ENCODE results near the gene ASPN. TPM values are rescaled to one million over a fixed set of nuclear protein-coding genes. Genes with fewer than 3 reads are reported as not detected.

ASPN gene
- total and polyA plus RNA-seq, 10 of the 15 experiments (the other 5 are each of a cell fraction or from before 2014, with no cell fraction given): 0.03 to 0.47 (median 0.42) TPM; not detected in 7

DNA sequence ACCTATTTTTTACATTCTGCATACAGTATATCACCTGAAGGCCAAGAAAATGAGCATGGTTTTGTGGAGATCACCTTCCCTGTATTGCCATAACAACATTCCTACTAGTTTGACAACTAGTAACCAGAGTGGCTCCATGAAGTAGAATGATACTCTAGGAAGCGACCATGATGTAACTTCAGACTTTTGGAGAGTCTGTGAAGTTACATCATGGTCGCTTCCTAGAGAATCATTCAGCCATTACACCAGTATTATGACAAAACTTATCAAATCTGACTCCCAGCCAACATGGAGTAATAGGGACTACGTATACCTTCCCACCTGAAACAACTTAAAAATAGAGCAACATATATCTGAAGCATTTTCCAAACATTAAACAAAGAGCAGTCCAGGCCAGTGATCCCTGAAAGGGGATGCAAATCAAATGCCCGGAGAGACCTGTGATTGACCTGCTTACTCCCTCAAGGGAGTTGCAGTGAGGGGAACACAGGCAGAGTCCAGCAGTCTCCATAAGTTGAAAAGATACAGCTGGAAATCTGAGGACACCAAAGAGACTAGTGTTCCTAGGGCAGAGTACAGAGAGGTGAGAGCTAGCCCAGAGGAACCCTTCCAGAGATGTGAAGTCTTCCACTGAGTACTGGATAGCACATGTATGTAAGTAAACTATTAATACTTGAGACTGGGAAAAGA, 45.7 kb upstream of the ASPN start (continued):
- TF ChIP-seq RUNX3 (IDR thresholded peaks at IDR 0.05; ENCODE audit: low read length): no peak
- no peak for TF ChIP-seq POU2F2 (IDR thresholded peaks at IDR 0.05; ENCODE audit: borderline replicate concordance, low read depth, low read length)

DNA sequence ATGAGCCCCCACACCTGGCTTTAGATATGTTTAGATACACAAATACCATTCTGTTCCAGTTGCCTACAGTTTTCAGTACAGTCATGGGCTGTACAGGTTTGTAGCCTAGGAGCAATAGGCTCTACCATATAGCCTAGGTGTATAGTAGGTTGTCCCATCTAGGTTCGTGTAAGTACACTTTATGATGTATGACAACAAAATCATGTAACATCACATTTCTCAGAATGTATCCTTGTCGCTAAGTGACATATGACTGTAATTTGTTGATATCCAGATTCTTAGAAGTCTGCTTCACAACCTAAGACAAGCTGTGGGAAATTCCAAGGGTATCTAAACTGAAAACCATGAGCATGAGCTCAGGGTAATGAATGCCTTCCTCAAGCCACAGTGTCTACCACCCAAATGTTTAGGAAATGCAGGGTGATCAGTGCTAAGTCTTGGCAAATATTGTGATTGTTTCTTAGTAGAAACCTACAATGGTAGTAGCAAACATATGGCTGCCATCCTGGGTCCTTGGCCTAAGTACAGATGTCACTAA, 45.1 kb upstream of the ASPN start:
- in situ Hi-C loops (cut with MboI): no loop called here
- no peaks in the 10 kb centered on the region for H3K9me3 ChIP-seq (replicated peaks; ENCODE audit: control insufficient read depth, insufficient read depth, low read length)
- no TSS peak for BruUV-seq (replicated peaks)
- no peaks in the 10 kb centered on the region for H3K36me3 ChIP-seq (ENCODE audit: control insufficient read depth in 2 of 2, insufficient read depth in 2 of 2, low read length in 1 of 2)
- no peaks in the 10 kb centered on the region for H3K27me3 ChIP-seq (replicated peaks in 1 of 2; ENCODE audit: control insufficient read depth in 2 of 2, insufficient read depth in 2 of 2, low read length in 1 of 2)
- POLR2A ChIA-PET: interaction anchor here (1.2 kb wide), 1 partner anchor 118 kb away, joined by 3 read pairs; no protein-coding TSS in a partner anchor
- no peak overlapping the region for H2AFZ ChIP-seq (ENCODE audit: control insufficient read depth, low read depth, low read length)
- RAD21 ChIA-PET (ENCODE audit: unreplicated experiment): no interaction called here
- H4K20me1 ChIP-seq (ENCODE audit: control insufficient read depth, insufficient read depth): no peaks in the 10 kb centered on the region
- SMC1A ChIA-PET (ENCODE audit: uncharacterized antibody, unreplicated experiment): interaction anchor here (1.3 kb wide), 1 partner anchor 84 kb away, joined by 3 read pairs; no protein-coding TSS in a partner anchor
- H3K4me2 ChIP-seq (ENCODE audit: control insufficient read depth, insufficient read depth): no peak overlapping the region
- 28% methylated on average over 2 of the region's 2 CpGs for WGBS (ENCODE audit: insufficient coverage, insufficient replicate concordance, low lambda C conversion rate, missing lambda C conversion rate)
- no peak for ATAC-seq
- CTCF ChIA-PET: no interaction called here
- H3K9ac ChIP-seq (ENCODE audit: control insufficient read depth, insufficient read depth, low read length): no peak overlapping the region
- DNase-seq (ENCODE audit: low read depth, low spot score): no peak
- H3K79me2 ChIP-seq (ENCODE audit: control insufficient read depth, insufficient read depth, low read length): no peaks in the 10 kb centered on the region
- no peaks in the 10 kb centered on the region for H3K4me1 ChIP-seq (ENCODE audit: control insufficient read depth, insufficient read depth, low read length)
- intact Hi-C loops (cut with micrococcal nuclease; ENCODE audit: unreplicated experiment): no loop called here
- H3K27ac ChIP-seq (ENCODE audit: control insufficient read depth, insufficient read depth): no peak overlapping the region
- H3K4me3 ChIP-seq: no peak overlapping the region
- no peak for FAIRE-seq
- TF ChIP-seq SMC3 (IDR thresholded peaks at IDR 0.05; ENCODE audit: borderline replicate concordance, low read length) (no peak), CREB1 (IDR thresholded peaks at IDR 0.05; ENCODE audit: low read depth) (no peak), ASH2L (IDR thresholded peaks at IDR 0.05; ENCODE audit: borderline replicate concordance, low read depth) (no peak), MYB (IDR thresholded peaks at IDR 0.05; ENCODE audit: borderline replicate concordance, low read depth, low read length) (no peak), EED (IDR thresholded peaks at IDR 0.05; ENCODE audit: low read depth) (no peak), MTA2 (IDR thresholded peaks at IDR 0.05; ENCODE audit: low read depth) (no peak), TAF1 (IDR thresholded peaks at IDR 0.05; ENCODE audit: borderline replicate concordance, low read depth, low read length) (no peak), ESRRA (IDR thresholded peaks at IDR 0.05; ENCODE audit: low read length) (no peak), FOXM1 (IDR thresholded peaks at IDR 0.05; ENCODE audit: low read depth, low read length) (no peak)
- TF ChIP-seq, protein P1, sequence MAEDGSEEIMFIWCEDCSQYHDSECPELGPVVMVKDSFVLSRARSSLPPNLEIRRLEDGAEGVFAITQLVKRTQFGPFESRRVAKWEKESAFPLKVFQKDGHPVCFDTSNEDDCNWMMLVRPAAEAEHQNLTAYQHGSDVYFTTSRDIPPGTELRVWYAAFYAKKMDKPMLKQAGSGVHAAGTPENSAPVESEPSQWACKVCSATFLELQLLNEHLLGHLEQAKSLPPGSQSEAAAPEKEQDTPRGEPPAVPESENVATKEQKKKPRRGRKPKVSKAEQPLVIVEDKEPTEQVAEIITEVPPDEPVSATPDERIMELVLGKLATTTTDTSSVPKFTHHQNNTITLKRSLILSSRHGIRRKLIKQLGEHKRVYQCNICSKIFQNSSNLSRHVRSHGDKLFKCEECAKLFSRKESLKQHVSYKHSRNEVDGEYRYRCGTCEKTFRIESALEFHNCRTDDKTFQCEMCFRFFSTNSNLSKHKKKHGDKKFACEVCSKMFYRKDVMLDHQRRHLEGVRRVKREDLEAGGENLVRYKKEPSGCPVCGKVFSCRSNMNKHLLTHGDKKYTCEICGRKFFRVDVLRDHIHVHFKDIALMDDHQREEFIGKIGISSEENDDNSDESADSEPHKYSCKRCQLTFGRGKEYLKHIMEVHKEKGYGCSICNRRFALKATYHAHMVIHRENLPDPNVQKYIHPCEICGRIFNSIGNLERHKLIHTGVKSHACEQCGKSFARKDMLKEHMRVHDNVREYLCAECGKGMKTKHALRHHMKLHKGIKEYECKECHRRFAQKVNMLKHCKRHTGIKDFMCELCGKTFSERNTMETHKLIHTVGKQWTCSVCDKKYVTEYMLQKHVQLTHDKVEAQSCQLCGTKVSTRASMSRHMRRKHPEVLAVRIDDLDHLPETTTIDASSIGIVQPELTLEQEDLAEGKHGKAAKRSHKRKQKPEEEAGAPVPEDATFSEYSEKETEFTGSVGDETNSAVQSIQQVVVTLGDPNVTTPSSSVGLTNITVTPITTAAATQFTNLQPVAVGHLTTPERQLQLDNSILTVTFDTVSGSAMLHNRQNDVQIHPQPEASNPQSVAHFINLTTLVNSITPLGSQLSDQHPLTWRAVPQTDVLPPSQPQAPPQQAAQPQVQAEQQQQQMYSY (CRISPR knock-in tag; IDR thresholded peaks at IDR 0.05): no peak
- TF ChIP-seq, protein P2, sequence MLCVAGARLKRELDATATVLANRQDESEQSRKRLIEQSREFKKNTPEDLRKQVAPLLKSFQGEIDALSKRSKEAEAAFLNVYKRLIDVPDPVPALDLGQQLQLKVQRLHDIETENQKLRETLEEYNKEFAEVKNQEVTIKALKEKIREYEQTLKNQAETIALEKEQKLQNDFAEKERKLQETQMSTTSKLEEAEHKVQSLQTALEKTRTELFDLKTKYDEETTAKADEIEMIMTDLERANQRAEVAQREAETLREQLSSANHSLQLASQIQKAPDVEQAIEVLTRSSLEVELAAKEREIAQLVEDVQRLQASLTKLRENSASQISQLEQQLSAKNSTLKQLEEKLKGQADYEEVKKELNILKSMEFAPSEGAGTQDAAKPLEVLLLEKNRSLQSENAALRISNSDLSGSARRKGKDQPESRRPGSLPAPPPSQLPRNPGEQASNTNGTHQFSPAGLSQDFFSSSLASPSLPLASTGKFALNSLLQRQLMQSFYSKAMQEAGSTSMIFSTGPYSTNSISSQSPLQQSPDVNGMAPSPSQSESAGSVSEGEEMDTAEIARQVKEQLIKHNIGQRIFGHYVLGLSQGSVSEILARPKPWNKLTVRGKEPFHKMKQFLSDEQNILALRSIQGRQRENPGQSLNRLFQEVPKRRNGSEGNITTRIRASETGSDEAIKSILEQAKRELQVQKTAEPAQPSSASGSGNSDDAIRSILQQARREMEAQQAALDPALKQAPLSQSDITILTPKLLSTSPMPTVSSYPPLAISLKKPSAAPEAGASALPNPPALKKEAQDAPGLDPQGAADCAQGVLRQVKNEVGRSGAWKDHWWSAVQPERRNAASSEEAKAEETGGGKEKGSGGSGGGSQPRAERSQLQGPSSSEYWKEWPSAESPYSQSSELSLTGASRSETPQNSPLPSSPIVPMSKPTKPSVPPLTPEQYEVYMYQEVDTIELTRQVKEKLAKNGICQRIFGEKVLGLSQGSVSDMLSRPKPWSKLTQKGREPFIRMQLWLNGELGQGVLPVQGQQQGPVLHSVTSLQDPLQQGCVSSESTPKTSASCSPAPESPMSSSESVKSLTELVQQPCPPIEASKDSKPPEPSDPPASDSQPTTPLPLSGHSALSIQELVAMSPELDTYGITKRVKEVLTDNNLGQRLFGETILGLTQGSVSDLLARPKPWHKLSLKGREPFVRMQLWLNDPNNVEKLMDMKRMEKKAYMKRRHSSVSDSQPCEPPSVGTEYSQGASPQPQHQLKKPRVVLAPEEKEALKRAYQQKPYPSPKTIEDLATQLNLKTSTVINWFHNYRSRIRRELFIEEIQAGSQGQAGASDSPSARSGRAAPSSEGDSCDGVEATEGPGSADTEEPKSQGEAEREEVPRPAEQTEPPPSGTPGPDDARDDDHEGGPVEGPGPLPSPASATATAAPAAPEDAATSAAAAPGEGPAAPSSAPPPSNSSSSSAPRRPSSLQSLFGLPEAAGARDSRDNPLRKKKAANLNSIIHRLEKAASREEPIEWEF (IDR thresholded peaks at IDR 0.05; ENCODE audit: insufficient replicate concordance, low read depth, low read length): no peak

All from GM12878 (cell line).